Neural crest cell (in vitro differentiated cells): ENCODE results near the gene PPM1H. TPM values are rescaled to one million over a fixed set of nuclear protein-coding genes. Genes with fewer than 3 reads are reported as not detected.

ENCODE experiments used
- DNase-seq: peaks from one replicate; pipeline ENCODE4 v3.0.0; 2021; ENCODE audit warnings: low read depth, mixed read lengths, low spot score
- H3K27ac Mint-ChIP-seq: one replicate; pipeline ENCODE4 v1.8.0; 2021; ENCODE audit warnings: mild to moderate bottlenecking, mixed read lengths; ENCODE audit not compliant: unreplicated experiment
- H3K27me3 Mint-ChIP-seq: 2 replicates; pipeline ENCODE4 v1.8.0; 2021; ENCODE audit warnings: low read depth, mild to moderate bottlenecking, mixed read lengths
- H3K36me3 Mint-ChIP-seq: 2 replicates; pipeline ENCODE4 v1.8.0; 2021; ENCODE audit warnings: low read depth, mild to moderate bottlenecking, mixed read lengths
- H3K4me1 Mint-ChIP-seq: 2 replicates; pipeline ENCODE4 v1.8.0; 2021; ENCODE audit warnings: mixed read lengths
- H3K4me3 Mint-ChIP-seq: one replicate; pipeline ENCODE4 v1.8.0; 2021; ENCODE audit warnings: mild to moderate bottlenecking, mixed read lengths
- H3K9me3 Mint-ChIP-seq: 2 replicates; pipeline ENCODE4 v1.8.0; 2021; ENCODE audit warnings: mixed read lengths
- total RNA-seq: library from RNA; stranded (reverse); gene quantifications from 2 replicates; pipeline ENCODE4 v1.2.1, GENCODE V29; 2021
- TF ChIP-seq, protein P1 (sequence below): fragments of 200-600 bp; sonication (generic); conservative IDR thresholded peaks from 2 replicates; pipeline ENCODE4 v1.5.0; 2021; ENCODE audit warnings: antibody characterized with exemption, mild to moderate bottlenecking

Gene PPM1H
- total RNA-seq, 1 donor from 2014 or later, result 3.5 TPM

DNA sequence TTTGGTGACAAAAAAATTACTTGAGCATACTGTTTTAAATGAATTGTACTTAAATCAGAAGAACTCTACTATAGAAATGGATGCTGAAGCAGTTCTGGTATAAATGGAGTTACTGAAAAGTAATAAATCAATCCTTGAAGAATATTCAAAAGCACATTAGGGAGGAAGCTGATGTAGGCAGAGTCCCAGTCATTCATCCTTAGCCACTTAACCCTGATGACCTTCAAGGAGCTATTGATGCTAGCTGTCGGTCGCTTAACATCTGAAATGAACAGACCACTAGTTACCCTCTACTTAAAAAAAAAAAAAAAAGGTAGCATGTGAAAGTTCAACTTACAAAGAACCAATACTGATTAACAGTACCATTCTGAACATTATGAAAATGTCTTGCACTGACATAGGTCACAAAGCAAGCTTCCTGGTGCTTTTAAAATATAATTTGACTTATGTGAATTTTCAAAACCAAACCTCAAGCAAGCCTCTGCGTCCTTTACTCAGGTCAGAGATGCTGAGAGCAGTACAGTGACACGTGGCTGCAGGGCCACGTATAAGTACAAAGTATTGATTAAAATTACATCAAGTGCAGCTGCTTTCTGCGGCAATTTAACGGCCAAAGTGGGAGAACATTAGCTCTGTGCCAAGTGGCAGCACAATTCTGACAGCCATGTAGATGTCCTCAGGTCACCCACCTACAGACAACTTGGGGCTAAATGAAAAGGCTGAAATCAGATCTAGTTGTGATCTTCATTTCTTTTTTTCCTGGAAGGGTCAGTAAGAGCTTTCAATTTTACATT, 18.1 kb downstream of the PPM1H start:
- Mint-ChIP-seq H3K4me3 (no peak overlapping the region), H3K27me3 (peaks cover 2% of the 10 kb centered on the region)
- DNase-seq, result no peak

DNA sequence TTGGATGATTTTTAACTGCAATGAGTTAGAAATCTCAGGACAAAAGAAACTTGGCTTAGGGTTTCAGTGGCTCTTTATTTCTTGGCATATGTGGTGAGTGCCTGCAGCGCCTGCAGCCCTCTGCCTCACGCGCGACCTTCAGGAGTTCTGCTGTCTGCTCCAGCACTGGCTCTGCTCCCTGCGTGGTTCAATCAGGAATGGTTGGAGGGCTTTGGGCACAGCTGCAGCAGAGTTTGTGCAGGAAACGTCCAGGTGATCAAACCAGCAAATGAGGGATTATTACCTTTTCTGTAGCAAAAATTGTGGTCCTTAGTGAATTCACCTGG, 19.8 kb downstream of the PPM1H start:
- DNase-seq, result no peak
- Mint-ChIP-seq H3K4me3 (no peak overlapping the region), H3K4me1 (no peaks in the 10 kb centered on the region), H3K9me3 (no peaks in the 10 kb centered on the region), H3K27me3 (peaks cover 2% of the 10 kb centered on the region), H3K27ac (no peak overlapping the region), H3K36me3 (no peaks in the 10 kb centered on the region)
- TF ChIP-seq, protein P1, sequence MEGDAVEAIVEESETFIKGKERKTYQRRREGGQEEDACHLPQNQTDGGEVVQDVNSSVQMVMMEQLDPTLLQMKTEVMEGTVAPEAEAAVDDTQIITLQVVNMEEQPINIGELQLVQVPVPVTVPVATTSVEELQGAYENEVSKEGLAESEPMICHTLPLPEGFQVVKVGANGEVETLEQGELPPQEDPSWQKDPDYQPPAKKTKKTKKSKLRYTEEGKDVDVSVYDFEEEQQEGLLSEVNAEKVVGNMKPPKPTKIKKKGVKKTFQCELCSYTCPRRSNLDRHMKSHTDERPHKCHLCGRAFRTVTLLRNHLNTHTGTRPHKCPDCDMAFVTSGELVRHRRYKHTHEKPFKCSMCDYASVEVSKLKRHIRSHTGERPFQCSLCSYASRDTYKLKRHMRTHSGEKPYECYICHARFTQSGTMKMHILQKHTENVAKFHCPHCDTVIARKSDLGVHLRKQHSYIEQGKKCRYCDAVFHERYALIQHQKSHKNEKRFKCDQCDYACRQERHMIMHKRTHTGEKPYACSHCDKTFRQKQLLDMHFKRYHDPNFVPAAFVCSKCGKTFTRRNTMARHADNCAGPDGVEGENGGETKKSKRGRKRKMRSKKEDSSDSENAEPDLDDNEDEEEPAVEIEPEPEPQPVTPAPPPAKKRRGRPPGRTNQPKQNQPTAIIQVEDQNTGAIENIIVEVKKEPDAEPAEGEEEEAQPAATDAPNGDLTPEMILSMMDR, result no peak

More for the DNA sequence above, 18.1 kb downstream of the PPM1H start:
- Mint-ChIP-seq H3K4me1 (no peaks in the 10 kb centered on the region), H3K36me3 (no peaks in the 10 kb centered on the region), H3K27ac (no peak overlapping the region), H3K9me3 (no peaks in the 10 kb centered on the region)
- TF ChIP-seq, protein P1, result no peak

DNA sequence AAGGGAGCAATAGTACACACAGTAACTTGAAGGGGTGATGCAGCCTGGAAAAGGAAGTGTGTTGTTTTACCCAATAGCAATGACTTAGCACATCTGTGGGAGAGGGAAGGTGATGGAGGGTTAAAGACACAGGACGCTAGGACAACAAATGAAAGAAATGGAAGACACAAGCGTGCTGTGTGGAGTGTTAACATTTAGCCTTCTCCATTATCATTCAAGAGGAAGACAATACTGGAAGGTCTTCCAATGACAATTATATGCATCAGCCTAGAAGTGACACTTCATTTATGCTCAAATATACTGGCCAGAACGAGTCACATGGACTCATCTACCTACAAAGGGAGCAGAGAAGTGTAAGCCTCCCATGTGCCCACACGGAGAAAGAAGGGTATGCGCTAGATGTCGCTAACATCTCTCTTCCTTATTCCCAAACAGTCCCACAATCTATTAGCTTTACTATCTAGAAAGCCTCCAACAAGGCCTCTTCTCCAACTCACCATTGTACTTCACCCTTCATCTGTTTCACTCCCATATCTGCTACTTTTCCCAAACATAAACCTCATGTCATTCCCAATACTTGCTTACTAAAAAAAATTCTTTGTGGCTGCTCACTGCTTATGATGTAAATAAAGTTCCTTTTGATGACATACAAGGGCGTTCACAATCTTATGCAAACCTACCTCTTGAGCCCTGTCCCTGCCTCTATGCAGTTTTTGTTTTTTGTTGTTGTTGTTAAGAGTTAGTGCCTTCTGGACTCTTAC, 20.3 kb downstream of the PPM1H start:
- Mint-ChIP-seq H3K9me3 (no peaks in the 10 kb centered on the region), H3K27ac (no peak overlapping the region), H3K27me3 (peaks cover 2% of the 10 kb centered on the region), H3K36me3 (no peaks in the 10 kb centered on the region), H3K4me1 (no peaks in the 10 kb centered on the region), H3K4me3 (no peak overlapping the region)
- DNase-seq, result no peak
- TF ChIP-seq, protein P1, result no peak

DNA sequence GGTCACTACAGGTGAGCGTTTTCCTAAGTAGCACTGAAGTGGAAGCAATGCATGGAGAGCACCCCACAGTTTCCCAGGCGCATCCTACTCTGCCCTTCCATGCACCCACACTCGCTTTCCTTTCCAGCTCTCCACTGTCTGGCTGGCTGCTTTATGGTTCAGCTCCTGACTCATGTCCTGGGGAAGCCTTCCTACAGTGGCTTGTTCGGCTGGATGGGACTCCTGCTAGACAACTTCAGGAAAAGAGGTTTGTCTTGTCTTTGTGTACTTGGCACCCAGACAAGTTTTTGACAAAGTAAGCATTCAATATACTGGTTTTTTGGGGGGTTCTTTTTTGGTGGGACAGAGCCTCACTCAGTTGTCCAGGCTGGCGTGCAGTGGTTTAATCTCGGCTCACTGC, 21.6 kb downstream of the PPM1H start:
- H3K27ac Mint-ChIP-seq, result no peak overlapping the region
- DNase-seq, result no peak
- no peaks in the 10 kb centered on the region for H3K4me1 Mint-ChIP-seq
- peaks cover 2% of the 10 kb centered on the region for H3K27me3 Mint-ChIP-seq
- no peak overlapping the region for H3K4me3 Mint-ChIP-seq
- H3K9me3 Mint-ChIP-seq, result no peaks in the 10 kb centered on the region
- H3K36me3 Mint-ChIP-seq, result no peaks in the 10 kb centered on the region
- TF ChIP-seq, protein P1, result no peak

DNA sequence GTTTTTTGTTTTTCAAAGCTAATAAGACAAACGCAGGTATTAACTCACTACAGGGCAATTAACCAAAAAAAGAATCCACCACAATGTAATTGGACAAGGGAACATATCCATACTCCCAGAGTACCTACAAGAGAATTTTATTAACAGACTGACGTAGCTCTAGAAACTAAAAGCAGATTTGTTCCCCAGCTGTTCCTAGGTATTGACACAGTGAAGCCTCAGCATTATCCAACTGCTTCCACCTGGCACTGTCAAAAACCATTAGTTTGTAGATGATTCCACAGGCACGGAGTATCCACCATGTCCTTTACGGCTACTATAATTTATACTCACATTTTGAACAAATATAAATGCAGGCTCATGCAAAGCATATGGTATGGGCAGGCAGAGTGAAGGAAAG, 22.3 kb downstream of the PPM1H start:
- Mint-ChIP-seq H3K4me1 (no peaks in the 10 kb centered on the region), H3K27me3 (peaks cover 2% of the 10 kb centered on the region), H3K27ac (no peak overlapping the region), H3K4me3 (no peak overlapping the region), H3K36me3 (no peaks in the 10 kb centered on the region), H3K9me3 (no peaks in the 10 kb centered on the region)
- TF ChIP-seq, protein P1, result no peak
- DNase-seq, result no peak
